MCF 10A (cell line): ENCODE measurements around the gene MX2. TPM values are rescaled to one million over a fixed set of nuclear protein-coding genes. Genes with fewer than 3 reads are reported as not detected.

ENCODE experiments used
- BruUV-seq: library from RNA; stranded (reverse); fragments of 400-500 nt; replicated peaks from 2 replicates; lab custom pipeline; 2021; lab: Mats Ljungman, UMichigan
- CTCF ChIA-PET: fragments of 300-600 bp; sonication (Branson Sonifier 250); formaldehyde crosslinking; extraction: SDS; loops from one replicate; lab custom pipeline; 2021; ENCODE audit warnings: antibody characterized with exemption, inconsistent platforms; lab: Yijun Ruan, JAX
- POLR2A ChIA-PET: fragments of 300-600, 350-650 bp; sonication (Branson Sonifier 250); formaldehyde crosslinking; extraction: SDS; loops from one replicate; lab custom pipeline; 2020; ENCODE audit warnings: antibody characterized with exemption, inconsistent platforms; lab: Yijun Ruan, JAX
- DNase-seq: peaks from one replicate; pipeline ENCODE4 v3.0.0-alpha.2; 2018; ENCODE audit not compliant: unreplicated experiment
- H3K27ac Mint-ChIP-seq: one replicate; pipeline ENCODE4 v1.8.0; 2022; ENCODE audit warnings: mild to moderate bottlenecking, low read depth, mixed read lengths; ENCODE audit not compliant: unreplicated experiment
- H3K27me3 Mint-ChIP-seq: one replicate; pipeline ENCODE4 v1.8.0; 2022; ENCODE audit warnings: mixed read lengths; ENCODE audit not compliant: insufficient read depth, unreplicated experiment
- H3K36me3 Mint-ChIP-seq: one replicate; pipeline ENCODE4 v1.8.0; 2022; ENCODE audit warnings: mild to moderate bottlenecking, moderate library complexity, mixed read lengths; ENCODE audit not compliant: insufficient read depth, unreplicated experiment
- H3K4me1 Mint-ChIP-seq: one replicate; pipeline ENCODE4 v1.8.0; 2022; ENCODE audit warnings: mixed read lengths; ENCODE audit not compliant: insufficient read depth, unreplicated experiment
- H3K4me3 Mint-ChIP-seq: one replicate; pipeline ENCODE4 v1.8.0; 2022; ENCODE audit warnings: mild to moderate bottlenecking, moderate library complexity, mixed read lengths; ENCODE audit not compliant: unreplicated experiment
- H3K9me3 Mint-ChIP-seq: one replicate; pipeline ENCODE4 v1.8.0; 2022; ENCODE audit warnings: mixed read lengths; ENCODE audit not compliant: unreplicated experiment
- intact Hi-C: fragments of 100-400 bp; cut with micrococcal nuclease; formaldehyde crosslinking; loops from 2 replicates; pipeline ENCODE4 v1.14.1; 2022
- total RNA-seq: library from RNA; stranded (reverse); gene quantifications from 2 replicates; pipeline ENCODE4 v1.2.3, GENCODE V29; 2022
- TF ChIP-seq, protein P1 (sequence below): fragments of 200-600 bp; IDR thresholded peaks from one replicate; pipeline ENCODE4 v1.8.0; 2022; ENCODE audit warnings: antibody characterized with exemption, mild to moderate bottlenecking; ENCODE audit not compliant: unreplicated experiment

MX2 gene
- total RNA-seq, 1 experiment from 2014 or later, result not detected

DNA sequence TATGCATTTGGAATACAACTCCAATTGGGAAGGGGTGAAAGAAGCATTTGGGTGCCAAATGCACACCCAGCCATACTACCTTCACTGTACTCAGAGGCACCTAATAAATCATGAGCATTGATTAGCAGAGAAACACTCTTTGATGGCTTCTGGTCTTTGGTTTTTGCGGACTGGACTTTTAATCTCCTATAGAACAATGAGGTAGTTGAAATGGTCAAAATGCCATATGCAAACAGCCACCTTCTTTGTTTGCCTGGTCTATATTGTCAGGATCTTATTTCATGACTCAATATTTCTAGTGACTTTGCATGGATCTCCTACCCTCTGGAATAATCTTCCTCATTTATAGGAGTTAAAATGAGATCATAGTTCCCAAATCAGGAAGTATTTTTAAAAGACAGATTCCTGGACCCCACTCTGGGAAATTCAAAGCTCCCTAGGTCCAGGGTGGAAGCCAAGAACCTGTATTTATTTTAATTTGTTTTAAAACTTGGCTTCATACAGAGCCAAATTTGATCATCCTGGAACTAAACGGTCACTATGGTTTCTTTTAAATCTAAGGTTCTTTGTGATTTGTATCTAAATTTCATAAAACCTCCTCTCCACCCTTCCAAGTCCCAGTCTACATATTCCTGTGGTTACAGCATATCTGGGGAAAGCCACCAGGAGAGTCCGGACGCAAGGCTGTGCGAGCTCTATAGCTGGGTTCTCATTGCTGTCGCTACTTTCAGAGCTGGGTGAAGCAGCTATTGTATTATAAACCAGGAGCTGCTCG is 36.5 kb upstream of the MX2 start:
- TF ChIP-seq, protein P1, sequence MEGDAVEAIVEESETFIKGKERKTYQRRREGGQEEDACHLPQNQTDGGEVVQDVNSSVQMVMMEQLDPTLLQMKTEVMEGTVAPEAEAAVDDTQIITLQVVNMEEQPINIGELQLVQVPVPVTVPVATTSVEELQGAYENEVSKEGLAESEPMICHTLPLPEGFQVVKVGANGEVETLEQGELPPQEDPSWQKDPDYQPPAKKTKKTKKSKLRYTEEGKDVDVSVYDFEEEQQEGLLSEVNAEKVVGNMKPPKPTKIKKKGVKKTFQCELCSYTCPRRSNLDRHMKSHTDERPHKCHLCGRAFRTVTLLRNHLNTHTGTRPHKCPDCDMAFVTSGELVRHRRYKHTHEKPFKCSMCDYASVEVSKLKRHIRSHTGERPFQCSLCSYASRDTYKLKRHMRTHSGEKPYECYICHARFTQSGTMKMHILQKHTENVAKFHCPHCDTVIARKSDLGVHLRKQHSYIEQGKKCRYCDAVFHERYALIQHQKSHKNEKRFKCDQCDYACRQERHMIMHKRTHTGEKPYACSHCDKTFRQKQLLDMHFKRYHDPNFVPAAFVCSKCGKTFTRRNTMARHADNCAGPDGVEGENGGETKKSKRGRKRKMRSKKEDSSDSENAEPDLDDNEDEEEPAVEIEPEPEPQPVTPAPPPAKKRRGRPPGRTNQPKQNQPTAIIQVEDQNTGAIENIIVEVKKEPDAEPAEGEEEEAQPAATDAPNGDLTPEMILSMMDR, result no peak
- no peaks in the 10 kb centered on the region for H3K36me3 Mint-ChIP-seq
- no peak overlapping the region for H3K27ac Mint-ChIP-seq
- ChIA-PET POLR2A (no interaction called here), CTCF (no interaction called here)
- H3K4me3 Mint-ChIP-seq, result no peak overlapping the region
- no peak for DNase-seq
- H3K9me3 Mint-ChIP-seq, result no peaks in the 10 kb centered on the region
- intact Hi-C loops, result no loop called here
- H3K27me3 Mint-ChIP-seq, result peaks cover 19% of the 10 kb centered on the region
- no peaks in the 10 kb centered on the region for H3K4me1 Mint-ChIP-seq
- no TSS peak for BruUV-seq

DNA sequence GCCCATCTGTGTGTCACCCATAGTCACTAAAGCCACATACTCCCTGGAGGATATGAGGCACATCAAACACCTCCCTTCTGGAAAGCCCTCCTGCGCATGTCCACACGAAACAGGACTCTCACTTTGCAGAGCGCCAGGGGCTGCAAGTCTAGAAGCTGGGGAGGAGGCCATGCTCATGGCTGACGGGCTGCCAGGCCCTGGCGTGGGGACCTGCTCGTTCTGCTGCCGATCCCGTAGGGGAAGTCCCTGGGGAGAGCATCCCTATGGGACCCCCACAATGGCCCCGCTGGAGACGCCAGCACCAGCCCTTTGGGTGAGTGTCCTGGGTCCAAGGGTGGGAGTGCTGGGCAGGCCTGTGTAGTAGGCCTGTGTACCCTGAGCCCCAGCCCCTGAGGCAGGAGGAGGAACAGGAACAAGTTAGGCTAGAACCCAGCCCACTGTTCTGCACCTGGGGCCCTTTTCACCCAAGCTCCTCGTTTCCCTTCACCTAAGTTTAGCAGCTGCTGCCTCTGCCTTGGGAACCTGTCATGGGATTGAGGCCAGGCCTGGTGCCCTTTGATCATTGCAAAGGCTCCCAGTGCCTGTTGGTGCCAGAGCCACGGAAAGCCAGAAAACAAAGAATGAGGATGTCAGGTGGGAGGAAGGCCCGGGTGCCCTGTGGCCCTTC is 35.3 kb upstream of the MX2 start:
- H3K36me3 Mint-ChIP-seq, result no peaks in the 10 kb centered on the region
- CTCF ChIA-PET, result no interaction called here
- BruUV-seq, result no TSS peak

DNA sequence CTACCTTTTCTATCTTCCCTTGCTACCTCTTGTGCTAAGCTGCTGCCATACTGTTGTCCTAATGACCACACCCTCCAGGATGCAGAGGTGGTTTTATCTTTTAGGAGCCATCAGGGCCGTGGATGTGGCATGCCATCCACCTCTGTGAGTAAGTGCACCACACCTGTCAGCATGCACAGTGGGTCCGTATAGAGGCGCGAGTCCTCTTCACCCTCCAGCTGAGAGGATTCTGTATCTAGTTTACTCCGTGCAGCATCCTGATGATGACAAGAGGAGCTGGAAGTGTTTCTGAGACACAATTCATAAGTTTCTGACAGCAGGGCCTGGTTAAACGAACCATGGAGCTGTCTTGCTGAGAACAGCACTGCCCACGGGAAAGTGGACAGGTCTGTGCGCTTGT is 34.1 kb upstream of the MX2 start:
- peaks cover 26% of the 10 kb centered on the region for H3K27me3 Mint-ChIP-seq
- H3K4me3 Mint-ChIP-seq, result no peak overlapping the region
- intact Hi-C loops, result no loop called here
- DNase-seq, result no peak
- BruUV-seq, result no TSS peak
- TF ChIP-seq, protein P1, result no peak
- no peaks in the 10 kb centered on the region for H3K4me1 Mint-ChIP-seq
- H3K36me3 Mint-ChIP-seq, result no peaks in the 10 kb centered on the region
- no peaks in the 10 kb centered on the region for H3K9me3 Mint-ChIP-seq
- ChIA-PET POLR2A (no interaction called here), CTCF (interaction anchor here (0.7 kb wide), 1 partner anchor 571 kb away, joined by 3 read pairs; no protein-coding TSS in a partner anchor)
- no peak overlapping the region for H3K27ac Mint-ChIP-seq

More for the DNA sequence above, 35.3 kb upstream of the MX2 start:
- intact Hi-C loops, result no loop called here
- POLR2A ChIA-PET, result interaction anchor here (0.6 to 0.7 kb wide), 3 partner anchors 61 to 1018 kb away, joined by 3 to 5 read pairs (median 3); no protein-coding TSS in a partner anchor
- Mint-ChIP-seq H3K27me3 (peaks cover 22% of the 10 kb centered on the region), H3K4me3 (no peak overlapping the region), H3K4me1 (no peaks in the 10 kb centered on the region), H3K9me3 (no peaks in the 10 kb centered on the region), H3K27ac (no peak overlapping the region)
- TF ChIP-seq, protein P1, result no peak
- no peak for DNase-seq
